Measurements from ENCODE around the gene SLC25A18.
"Not testable (repeated sequence)": the region's sequence is repeated elsewhere in the genome, so short reads cannot be mapped to it uniquely, and the experiment has no call there.

SLC25A18 gene

GRCh38 chr22:17612057-17612456, 48.8 kb downstream of the SLC25A18 start:
- DNase-seq = no peak

GRCh38 chr22:17613280-17613679, 50.0 kb downstream of the SLC25A18 start:
- no peak for DNase-seq

- DNase-seq = no peak
Observed at GRCh38 chr22:17627961-17628405, 64.7 kb downstream of the SLC25A18 start.

GRCh38 chr22:17628406-17629172, 65.3 kb downstream of the SLC25A18 start, which contains the start of gene ATP6V1E1:
Gene ATP6V1E1, minus strand, starts transcription at chr22:17628749. Its CDS starts 114 bp downstream, at chr22:17628635.
- peak; percentile 96 for DNase-seq

- no peak for DNase-seq
Observed at GRCh38 chr22:17629173-17629489, 65.8 kb downstream of the SLC25A18 start.

GRCh38 chr22:17629641-17630040, 66.3 kb downstream of the SLC25A18 start:
- no peak for DNase-seq

GRCh38 chr22:17631076-17631565, 67.8 kb downstream of the SLC25A18 start:
- no peak for DNase-seq

- DNase-seq = no peak
Observed at GRCh38 chr22:17633217-17633997, 70.1 kb downstream of the SLC25A18 start.

- DNase-seq = no peak
Observed at GRCh38 chr22:17633998-17634323, 70.7 kb downstream of the SLC25A18 start.

GRCh38 chr22:17634696-17635095, 71.4 kb downstream of the SLC25A18 start:
- no peak for DNase-seq

GRCh38 chr22:17636850-17637249, 73.6 kb downstream of the SLC25A18 start:
- DNase-seq = not testable (repeated sequence)

- no peak for DNase-seq
Observed at GRCh38 chr22:17637490-17638181, 74.3 kb downstream of the SLC25A18 start.

- no peak for DNase-seq
Observed at GRCh38 chr22:17638182-17638431, 74.8 kb downstream of the SLC25A18 start.

- DNase-seq = peak; percentile 95
Observed at GRCh38 chr22:17638432-17639246, 75.3 kb downstream of the SLC25A18 start, which contains the start of gene BCL2L13. Gene BCL2L13, plus strand, starts transcription at chr22:17638757. Its CDS starts 16,955 bp downstream, at chr22:17655712.

GRCh38 chr22:17639247-17639741, 76.0 kb downstream of the SLC25A18 start:
- DNase-seq = no peak
